ENCODE data around the gene MINDY4.

The MINDY4 gene

DNA sequence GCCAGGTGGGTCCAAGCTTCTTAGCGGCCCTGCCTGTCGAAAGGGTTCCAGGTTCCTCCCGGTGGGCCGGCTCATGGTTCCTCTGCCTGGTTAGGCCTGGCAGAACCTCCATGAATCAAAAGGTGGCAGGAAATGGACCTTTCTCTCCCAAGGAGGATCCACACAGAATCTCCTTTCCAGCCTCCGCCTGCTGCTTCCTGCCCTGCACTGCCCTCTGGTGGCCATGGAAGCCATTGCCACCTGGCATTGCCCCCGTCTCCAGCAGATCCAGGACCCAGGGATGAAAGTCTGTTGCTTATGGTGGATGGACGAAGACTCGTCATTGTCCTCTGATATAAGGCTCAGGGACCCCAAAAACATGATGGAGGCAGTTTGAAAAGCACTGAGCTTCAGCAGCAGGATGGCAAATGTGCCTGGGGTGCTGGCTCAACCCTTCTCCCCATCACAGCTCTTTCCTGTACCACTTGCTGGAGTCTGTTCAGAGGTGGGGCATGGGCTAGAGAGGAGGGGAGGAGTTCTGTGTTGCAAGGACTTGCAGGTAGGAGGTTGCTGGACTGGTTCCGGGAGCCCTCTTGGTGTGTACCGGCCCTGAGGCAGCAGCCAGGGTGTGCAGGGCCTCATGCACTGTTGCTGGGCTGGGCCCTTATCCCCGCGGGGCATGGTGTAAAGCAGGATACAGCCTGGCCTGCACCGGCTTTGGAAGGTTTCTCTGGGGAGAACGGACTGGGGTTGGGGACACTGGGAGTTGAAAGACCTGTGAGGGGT lies 30.6 kb upstream of the MINDY4 start:
- peak; percentile 67 for DNase-seq (ENCODE audit: low read depth)
- TF ChIP-seq, protein P1, sequence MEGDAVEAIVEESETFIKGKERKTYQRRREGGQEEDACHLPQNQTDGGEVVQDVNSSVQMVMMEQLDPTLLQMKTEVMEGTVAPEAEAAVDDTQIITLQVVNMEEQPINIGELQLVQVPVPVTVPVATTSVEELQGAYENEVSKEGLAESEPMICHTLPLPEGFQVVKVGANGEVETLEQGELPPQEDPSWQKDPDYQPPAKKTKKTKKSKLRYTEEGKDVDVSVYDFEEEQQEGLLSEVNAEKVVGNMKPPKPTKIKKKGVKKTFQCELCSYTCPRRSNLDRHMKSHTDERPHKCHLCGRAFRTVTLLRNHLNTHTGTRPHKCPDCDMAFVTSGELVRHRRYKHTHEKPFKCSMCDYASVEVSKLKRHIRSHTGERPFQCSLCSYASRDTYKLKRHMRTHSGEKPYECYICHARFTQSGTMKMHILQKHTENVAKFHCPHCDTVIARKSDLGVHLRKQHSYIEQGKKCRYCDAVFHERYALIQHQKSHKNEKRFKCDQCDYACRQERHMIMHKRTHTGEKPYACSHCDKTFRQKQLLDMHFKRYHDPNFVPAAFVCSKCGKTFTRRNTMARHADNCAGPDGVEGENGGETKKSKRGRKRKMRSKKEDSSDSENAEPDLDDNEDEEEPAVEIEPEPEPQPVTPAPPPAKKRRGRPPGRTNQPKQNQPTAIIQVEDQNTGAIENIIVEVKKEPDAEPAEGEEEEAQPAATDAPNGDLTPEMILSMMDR (IDR thresholded peaks at IDR 0.05; ENCODE audit: insufficient read depth, low read depth, low read length, missing control alignments): peak; percentile 99
- H3K4me3 ChIP-seq (ENCODE audit: low read depth, low read length): no peak overlapping the region

DNA sequence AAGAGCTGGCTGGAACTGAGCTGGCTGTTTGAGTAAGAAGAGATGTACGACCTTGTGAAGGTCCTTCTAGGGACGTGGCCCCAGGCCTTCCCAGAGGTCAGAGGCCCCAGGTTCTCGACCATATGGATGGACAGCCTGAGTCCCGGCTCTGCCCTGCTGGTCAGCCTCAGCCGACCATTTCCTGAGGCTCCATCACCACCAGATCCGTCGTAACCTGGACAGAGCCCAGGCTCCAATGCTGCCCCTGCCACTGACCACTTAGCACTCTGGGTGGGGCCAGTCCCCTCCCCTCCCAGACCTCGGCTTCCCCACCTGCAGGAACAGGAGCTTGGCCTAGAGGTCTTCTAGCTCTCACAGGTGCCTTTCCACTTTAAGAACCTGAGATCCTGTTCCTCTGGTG lies 29.9 kb upstream of the MINDY4 start:
- no peak for DNase-seq (ENCODE audit: low read depth)
- TF ChIP-seq, protein P1 (IDR thresholded peaks at IDR 0.05; ENCODE audit: insufficient read depth, low read depth, low read length, missing control alignments): no peak
- no peak overlapping the region for H3K4me3 ChIP-seq (ENCODE audit: low read depth, low read length)

DNA sequence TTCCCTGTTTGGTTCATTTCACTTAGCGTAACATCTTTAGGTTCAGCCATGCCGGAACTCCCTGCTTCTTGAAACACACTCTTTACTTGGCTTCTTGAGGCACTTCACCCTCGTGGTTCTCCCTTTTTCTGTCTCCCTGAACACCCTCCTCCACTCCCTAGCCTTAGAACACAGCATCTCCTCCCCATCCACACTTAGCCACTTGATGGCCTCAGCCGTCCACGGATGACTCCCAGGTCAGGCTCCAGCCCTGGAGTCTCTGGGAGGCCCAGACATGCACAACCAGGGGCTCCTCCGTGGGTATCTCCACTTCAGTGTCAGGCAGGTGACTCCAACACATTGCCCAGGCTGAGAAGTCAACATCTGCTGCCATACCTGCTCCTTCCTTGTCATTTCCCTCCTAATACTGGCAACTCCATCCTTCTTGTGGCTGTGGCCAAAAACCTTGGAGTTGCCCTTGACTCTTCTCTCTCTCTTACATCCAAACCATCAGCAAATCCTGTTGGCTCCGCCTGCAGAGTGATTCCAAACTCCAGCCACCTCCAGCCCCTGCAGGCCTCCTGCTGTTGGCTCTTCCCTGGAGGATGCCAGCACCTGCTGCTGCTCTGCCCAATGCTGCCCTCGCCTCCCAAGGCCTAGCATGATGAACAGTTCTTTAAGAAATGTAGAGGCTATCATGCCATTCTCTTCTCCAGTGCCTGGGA lies 27.7 kb upstream of the MINDY4 start:
- peak; percentile 24 for DNase-seq (ENCODE audit: low read depth)
- TF ChIP-seq, protein P1 (IDR thresholded peaks at IDR 0.05; ENCODE audit: insufficient read depth, low read depth, low read length, missing control alignments): peak; percentile 7
- H3K4me3 ChIP-seq (ENCODE audit: low read depth, low read length): no peak overlapping the region

DNA sequence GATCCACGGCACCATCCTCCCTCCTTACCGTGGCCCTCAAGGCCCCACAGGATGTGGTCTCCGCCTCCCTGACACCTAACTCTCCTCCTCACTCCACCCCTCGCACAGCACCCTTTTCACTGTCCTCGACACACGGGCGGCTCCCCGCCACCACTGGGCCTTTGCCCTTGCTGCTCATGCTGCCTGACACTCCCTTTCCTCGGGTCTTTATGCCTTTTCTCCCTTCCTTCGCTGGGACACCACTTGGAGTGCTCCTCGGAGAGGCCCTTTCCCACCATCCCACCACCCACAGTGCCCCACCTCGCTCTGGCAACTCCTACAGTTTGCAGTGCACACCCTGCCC lies 27.2 kb upstream of the MINDY4 start:
- H3K4me3 ChIP-seq (ENCODE audit: low read depth, low read length): no peak overlapping the region
- TF ChIP-seq, protein P1 (IDR thresholded peaks at IDR 0.05; ENCODE audit: insufficient read depth, low read depth, low read length, missing control alignments): no peak
- DNase-seq (ENCODE audit: low read depth): no peak

DNA sequence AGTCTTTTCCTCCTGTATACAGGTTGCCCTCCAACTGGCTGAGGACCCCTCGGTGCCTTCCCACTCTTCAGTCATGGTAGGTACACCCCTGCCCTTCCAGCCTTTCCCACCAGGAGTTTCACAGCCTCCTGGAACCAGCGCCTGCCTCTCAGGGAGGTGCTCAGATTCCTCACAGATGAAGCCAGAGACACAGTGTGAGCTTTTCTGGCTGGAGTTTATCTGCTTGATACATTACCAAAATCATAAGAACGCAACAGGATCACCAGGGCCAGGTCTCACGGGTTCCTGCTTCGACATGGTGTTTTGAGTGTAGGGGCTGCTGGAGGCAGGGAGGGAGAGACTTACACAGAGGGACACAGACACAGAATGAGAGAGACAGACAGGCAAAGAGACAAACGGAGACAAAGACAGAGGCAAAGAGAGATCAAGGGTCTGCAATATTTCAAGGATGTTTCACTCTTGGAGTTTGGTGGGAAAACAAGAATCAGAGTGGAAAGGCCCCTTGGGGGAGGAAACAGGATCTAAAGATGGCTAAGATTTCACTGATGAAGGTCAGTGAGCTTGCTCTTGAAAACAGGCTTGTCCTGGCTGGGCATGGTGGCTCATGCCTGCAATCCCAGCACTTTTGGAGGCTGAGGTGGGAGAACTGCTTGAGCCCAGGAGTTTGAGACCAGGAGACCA lies 25.8 kb upstream of the MINDY4 start:
- TF ChIP-seq, protein P1 (IDR thresholded peaks at IDR 0.05; ENCODE audit: insufficient read depth, low read depth, low read length, missing control alignments): no peak
- H3K4me3 ChIP-seq (ENCODE audit: low read depth, low read length): no peak overlapping the region
- no peak for DNase-seq (ENCODE audit: low read depth)

DNA sequence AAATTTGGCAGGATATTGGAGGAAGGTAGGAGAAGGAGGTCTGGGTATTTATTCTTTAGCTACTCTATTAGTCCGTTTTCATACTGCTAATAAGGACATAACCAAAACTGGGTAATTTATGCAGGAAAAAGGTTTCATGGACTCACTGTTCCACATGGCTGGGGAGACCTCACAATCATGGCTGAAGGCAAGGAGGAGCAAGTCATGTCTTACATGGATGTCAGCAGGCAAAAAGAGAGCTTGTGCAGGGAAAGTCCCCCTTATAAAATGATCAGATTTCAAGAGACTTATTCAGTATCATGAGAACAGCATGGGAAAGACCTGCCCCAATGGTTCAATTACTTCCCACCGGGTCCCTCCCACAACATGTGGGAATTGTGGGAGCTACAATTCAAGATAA lies 21.2 kb upstream of the MINDY4 start:
- no peak overlapping the region for H3K4me3 ChIP-seq (ENCODE audit: low read depth, low read length)
- TF ChIP-seq, protein P1 (IDR thresholded peaks at IDR 0.05; ENCODE audit: insufficient read depth, low read depth, low read length, missing control alignments): no peak
- DNase-seq (ENCODE audit: low read depth): no peak

Data from GM12865 (cell line).